ENCODE measurements around the gene ABO.
"Not testable (repeated sequence)": the region's sequence is repeated elsewhere in the genome, so short reads cannot be mapped to it uniquely, and the experiment has no call there.

ABO gene

GRCh38 chr9:133225171-133226011 is 49.6 kb downstream of the ABO start:
- DNase-seq (ENCODE audit: low spot score): no peak

- no peak for DNase-seq (ENCODE audit: low spot score)
Observed at GRCh38 chr9:133224762-133225161, 50.2 kb downstream of the ABO start.

- DNase-seq (ENCODE audit: low spot score): not testable (repeated sequence)
Observed at GRCh38 chr9:133223159-133223756, 51.7 kb downstream of the ABO start.

GRCh38 chr9:133221994-133222393 is 53.0 kb downstream of the ABO start:
- not testable (repeated sequence) for DNase-seq (ENCODE audit: low spot score)

GRCh38 chr9:133221177-133221809 is 53.7 kb downstream of the ABO start:
- DNase-seq (ENCODE audit: low spot score): no peak

- not testable (repeated sequence) for DNase-seq (ENCODE audit: low spot score)
Observed at GRCh38 chr9:133218049-133218975, 56.7 kb downstream of the ABO start.

GRCh38 chr9:133217333-133217988 is 57.5 kb downstream of the ABO start:
- DNase-seq (ENCODE audit: low spot score): not testable (repeated sequence)

GRCh38 chr9:133214276-133214675 is 60.7 kb downstream of the ABO start:
- not testable (repeated sequence) for DNase-seq (ENCODE audit: low spot score)

- no peak for DNase-seq (ENCODE audit: low spot score)
Observed at GRCh38 chr9:133210609-133211008, 64.4 kb downstream of the ABO start.

- no peak for DNase-seq (ENCODE audit: low spot score)
Observed at GRCh38 chr9:133210202-133210532, 64.8 kb downstream of the ABO start.

- not testable (repeated sequence) for DNase-seq (ENCODE audit: low spot score)
Observed at GRCh38 chr9:133209327-133210201, 65.4 kb downstream of the ABO start.

GRCh38 chr9:133208880-133209300 is 66.1 kb downstream of the ABO start, which contains the start of gene OBP2B:
TSS of gene OBP2B (minus strand) at chr9:133209250. CDS start at chr9:133209199, 51 bp downstream.
- not testable (repeated sequence) for DNase-seq (ENCODE audit: low spot score)

GRCh38 chr9:133208171-133208879 is 66.7 kb downstream of the ABO start:
- not testable (repeated sequence) for DNase-seq (ENCODE audit: low spot score)

- DNase-seq (ENCODE audit: low spot score): no peak
Observed at GRCh38 chr9:133207540-133208170, 67.3 kb downstream of the ABO start.

GRCh38 chr9:133207021-133207531 is 67.9 kb downstream of the ABO start:
- no peak for DNase-seq (ENCODE audit: low spot score)

GRCh38 chr9:133205996-133206931 is 68.7 kb downstream of the ABO start:
- DNase-seq (ENCODE audit: low spot score): no peak

GRCh38 chr9:133205481-133205887 is 69.5 kb downstream of the ABO start:
- not testable (repeated sequence) for DNase-seq (ENCODE audit: low spot score)
